Stimulated activated CD8-positive, alpha-beta memory T cell treated with anti-CD3 and anti-CD28 coated beads, Interleukin-4, amount 100 ng/mL, for 48 hours (primary cell): ENCODE data around the gene TMX4.
A peak's percentile ranks its signal among the peaks of the same experiment; 100 is the strongest.
"Not testable (repeated sequence)": the region's sequence is repeated elsewhere in the genome, so short reads cannot be mapped to it uniquely, and the experiment has no call there.

Experiments used
- DNase-seq: peaks from one replicate; pipeline ENCODE4 v3.0.0-alpha.2; 2020

TMX4 gene

GRCh38 chr20:8019246-8019997, at the start of gene TMX4:
Gene TMX4 (minus strand): TSS chr20:8019761. CDS start chr20:8019613, 148 bp downstream.
- peak; percentile 96 for DNase-seq

GRCh38 chr20:8067082-8067481, 47.5 kb upstream of the TMX4 start:
- no peak for DNase-seq

GRCh38 chr20:8066662-8067061, 47.1 kb upstream of the TMX4 start:
- DNase-seq: no peak

DNA sequence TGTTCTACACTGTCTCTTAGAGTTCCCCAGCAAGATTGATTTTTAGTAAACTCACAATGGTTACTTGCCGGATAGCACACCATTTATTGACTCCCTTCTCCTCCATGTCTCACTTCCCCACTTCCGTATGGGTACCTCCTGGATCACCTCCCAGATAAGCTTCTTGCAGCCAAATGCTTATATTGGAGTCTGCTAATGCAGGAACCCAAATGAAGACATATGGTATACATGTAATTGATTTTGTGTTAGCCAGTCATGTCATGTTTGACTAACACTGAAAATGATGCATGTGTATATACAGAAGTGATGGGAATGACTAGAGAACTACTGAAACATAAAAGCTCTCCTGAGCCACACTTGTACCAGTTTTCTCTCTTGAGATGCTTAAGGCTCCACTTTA, 46.1 kb upstream of the TMX4 start:
- no peak for DNase-seq

DNA sequence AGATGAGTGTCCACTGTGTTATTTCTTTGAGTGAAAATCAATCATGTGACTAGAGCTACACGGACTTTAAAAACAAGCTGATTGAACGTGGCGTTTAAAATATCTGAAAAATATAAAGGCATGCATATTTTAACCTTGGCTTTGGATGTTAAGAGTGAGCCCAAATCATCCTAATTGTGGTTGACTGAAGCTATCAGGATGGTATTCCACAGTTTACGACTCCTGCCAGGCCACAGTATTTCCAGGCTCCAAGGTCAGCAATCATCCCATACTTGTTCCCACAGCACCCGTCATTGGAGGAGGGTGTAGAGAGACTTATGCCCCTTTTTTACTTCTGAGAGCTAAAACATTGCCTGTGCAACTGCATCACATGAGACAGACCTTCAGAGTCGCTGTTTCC, 43.2 kb upstream of the TMX4 start:
- DNase-seq: no peak

DNA sequence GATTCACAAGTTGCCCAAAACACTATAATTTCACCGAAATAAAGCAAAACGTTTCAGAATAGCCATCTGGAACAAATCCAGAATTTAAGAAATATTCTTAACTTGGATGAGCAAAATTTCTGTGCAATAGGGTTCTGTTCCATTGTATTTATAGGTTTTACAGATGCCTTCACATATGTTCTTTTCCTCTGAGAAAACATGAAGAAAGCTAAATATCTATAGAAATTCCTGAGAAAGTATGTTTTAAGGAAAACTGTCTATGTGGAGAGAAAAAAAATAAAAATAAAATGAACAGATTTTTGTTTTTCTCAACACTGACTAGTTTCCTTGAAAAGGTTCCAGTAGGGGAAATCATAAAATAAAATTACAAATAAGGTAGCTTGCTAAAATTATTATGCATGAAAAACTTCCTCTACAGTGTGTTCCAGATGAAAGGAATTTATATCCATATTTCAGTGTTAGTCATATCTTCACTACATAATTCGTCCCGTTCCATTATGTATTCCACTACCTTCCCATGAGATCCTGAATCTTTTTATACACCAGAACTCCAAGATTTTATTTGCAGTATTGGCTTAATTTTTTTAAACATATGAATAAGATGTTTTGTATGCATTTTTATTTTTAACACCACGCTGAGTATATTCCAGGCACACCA, 42.4 kb upstream of the TMX4 start:
- no peak for DNase-seq

GRCh38 chr20:8060977-8061376, 41.4 kb upstream of the TMX4 start:
- DNase-seq: no peak

DNA sequence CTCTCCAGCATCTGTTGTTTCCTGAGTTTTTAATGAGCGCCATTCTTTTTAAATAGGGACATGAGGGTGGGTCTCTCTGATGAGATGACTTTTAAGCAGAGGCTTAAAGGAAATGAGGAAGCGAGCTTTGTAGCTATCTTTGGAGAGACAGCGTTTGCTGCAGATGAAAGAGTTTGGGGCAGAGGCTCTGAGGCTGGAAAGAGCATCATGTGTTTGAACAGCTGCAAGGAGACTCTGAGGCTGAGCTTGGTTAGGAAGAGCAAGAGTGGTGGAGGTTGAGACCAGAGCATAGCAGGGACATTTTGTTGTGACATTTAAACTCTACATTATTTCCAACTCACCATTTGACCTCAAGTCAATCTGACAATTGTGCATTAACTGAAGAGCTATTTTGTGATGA, 38.3 kb upstream of the TMX4 start:
- DNase-seq: no peak

DNA sequence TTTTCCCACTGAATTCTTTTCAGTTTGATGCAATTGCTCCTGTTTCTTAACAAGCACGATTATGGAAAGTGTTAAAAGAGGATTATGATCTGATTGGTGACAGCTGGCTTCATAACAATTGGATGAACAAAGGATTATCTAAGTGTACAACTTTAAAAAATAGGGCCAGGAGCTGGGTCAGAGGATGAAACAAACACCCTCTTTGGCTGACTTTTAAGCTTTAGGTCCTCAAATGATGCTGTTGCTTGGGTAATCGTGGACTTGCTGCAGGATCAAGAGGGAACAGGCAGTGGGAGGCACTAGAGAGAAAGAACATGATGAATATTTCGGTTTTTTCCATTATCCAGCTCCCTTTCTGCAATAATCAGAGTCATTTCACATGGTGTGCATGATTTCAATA, 35.5 kb upstream of the TMX4 start:
- no peak for DNase-seq

GRCh38 chr20:8050157-8050837, 30.7 kb upstream of the TMX4 start:
- no peak for DNase-seq

DNA sequence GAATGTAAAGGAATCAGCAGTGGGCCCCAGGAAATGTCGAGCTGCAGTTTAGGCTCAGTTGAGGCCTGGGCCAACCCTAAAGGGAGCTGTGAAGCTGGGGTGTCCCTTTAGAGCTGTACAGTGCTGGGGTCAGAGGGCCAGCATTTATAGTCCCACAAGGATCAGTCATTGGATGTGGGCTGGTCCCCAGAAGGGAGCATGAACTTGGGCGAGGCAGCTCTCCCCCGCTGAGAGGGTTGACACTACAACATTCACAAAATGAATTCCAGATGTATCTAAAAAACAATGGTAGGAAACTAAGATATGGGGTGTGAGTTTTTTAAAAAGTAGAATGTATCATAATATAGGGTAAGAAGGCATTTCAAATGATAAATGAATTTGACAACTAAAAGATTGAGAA, 29.7 kb upstream of the TMX4 start:
- DNase-seq: no peak

DNA sequence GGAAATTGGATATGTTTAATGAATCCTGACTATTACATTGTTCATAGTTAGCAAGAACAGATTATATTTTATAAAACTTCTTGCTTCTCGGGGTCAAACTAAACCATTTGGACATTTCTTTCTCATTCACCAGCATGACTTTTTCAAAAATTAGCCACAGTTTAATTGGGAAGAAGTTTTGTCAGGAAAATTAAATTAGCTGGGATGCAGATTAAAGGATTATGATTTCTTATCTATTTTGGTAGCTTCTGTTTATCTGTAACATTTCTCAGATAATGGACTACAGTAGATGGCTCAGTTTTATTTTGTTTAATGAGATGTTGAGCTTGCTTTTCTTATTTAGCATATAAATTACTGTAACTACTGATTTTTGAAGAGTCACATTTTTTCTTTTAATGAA, 26.4 kb upstream of the TMX4 start:
- DNase-seq: no peak

DNA sequence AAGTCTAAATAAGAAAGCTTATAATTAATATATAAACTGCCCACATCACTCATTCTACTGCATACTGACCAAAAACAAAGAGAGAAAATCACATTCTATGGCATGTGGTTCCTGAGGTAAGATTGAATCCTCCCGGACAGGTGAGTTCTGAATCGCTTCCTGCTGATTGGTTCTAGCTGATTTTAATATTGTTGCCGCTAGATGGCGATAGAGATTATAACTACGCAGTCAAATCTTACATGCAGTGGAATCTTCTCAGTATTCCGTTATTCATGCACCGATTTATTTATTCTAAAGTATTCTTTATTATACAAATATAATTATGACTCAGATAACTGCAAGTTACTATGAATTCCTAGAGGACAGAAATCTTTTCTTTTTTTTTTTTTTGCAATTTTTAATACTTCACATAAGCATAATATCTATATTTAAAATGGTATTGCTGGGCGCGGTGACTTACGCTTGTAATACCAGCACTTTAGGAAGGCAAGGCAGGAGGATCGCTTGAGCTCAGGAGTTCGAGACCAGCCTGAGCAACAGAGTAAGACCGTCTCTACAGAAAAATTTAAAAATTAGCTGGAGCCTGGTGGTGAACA, 24.2 kb upstream of the TMX4 start:
- DNase-seq: no peak

DNA sequence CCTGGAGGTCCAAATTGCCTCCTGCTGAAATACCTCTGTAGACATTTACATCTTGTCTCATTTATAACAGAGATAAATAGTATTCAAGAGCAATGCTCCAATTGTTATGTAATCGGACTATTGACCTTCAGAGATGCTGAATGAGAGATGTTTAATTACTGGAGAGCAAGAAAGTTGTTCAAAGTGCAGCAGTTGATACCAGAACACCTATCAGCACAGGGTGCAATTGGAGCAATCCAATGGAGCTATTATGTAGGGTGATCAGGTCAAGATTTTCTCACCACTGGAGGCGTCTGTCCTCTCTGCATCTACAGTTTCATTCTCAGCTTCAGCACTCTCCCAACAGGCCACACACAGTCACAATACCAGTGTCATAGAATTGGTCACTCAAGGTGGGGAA, 19.5 kb upstream of the TMX4 start:
- DNase-seq: no peak

DNA sequence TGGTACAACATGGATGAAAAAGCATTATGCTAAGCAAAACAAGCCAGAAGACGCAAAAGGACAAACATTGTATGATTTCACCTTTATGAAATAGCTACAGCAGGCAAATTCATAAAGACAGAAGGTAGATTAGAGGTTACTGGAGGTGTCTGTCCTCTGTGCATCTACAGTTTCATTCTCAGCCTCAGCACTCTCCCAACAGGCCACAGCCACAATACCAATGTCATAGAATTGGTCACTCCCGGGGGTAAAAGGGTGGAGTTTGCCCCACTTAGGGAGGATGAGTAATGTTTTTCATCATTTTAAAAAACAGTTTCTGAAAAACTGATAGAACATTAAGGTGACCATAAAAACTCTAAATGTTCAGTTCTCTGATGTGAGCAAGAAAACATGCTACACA, 17.2 kb upstream of the TMX4 start:
- DNase-seq: no peak

DNA sequence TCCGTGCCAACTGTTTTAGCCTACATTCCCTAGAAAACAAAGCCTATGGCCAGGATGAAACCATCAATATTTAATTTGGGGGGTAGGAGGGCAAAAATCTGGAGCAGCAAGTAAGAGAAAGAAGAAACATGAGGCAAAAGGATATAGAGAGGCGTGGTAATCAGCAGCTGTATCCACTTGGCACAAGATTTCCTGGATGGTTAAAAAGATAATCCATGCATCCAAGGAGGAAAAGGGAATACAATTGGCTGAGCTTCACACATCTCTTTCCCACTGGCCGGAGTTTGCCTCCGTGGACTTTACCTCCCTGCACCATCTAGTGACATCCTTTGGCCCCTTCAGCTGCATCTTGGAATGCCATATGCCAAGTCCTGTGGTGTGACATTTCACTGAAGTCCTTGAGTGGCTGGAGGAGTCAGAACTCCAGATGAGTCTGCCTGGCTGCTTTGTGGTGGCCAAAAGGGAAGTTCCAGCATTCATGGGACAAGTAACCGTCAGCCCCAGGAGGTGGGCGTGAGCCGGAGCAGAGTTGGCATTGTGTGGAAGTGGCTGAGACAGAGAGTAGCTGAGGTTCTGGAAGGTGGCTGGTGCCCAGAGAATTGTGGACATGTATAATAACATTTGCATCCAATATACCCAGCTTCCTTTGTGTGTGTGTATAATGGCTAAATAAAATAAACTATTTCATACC, 13.7 kb upstream of the TMX4 start:
- DNase-seq: no peak

DNA sequence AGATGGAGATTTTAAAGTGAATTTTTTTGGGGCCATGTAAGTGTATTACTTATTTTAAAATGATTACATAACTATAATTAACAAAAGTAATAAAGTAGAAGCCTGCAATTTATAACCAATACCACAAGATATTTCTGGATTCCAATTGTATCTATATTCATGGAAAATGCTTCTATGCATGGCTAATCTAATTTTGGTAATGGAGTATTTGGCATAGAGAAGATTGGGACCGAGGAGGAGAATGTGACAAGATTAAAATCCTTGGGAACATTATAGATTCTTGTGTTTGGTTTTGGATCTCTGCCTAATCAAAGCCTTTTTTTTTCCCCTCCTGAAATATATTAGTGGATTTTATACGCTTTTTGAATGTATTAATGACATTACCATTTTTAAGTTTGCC, 12.9 kb upstream of the TMX4 start:
- no peak for DNase-seq

- not testable (repeated sequence) for DNase-seq
Measured at GRCh38 chr20:8031539-8031938, 12.0 kb upstream of the TMX4 start.

- no peak for DNase-seq
Measured at GRCh38 chr20:8021541-8022269, 2.1 kb upstream of the TMX4 start.

- no peak for DNase-seq
Measured at GRCh38 chr20:8020314-8021079, 936 bp upstream of the TMX4 start.

GRCh38 chr20:8019998-8020247, 362 bp upstream of the TMX4 start:
- DNase-seq: no peak

GRCh38 chr20:8018958-8019245, 659 bp downstream of the TMX4 start:
- peak; percentile 76 for DNase-seq
